Type B pancreatic cell (in vitro differentiated cells): Measurements from ENCODE around the gene ALOX15B. TPM values are rescaled to one million over a fixed set of nuclear protein-coding genes. Genes with fewer than 3 reads are reported as not detected.
"Not testable (repeated sequence)": the region's sequence is repeated elsewhere in the genome, so short reads cannot be mapped to it uniquely, and the experiment has no call there.

Experiments
- DNase-seq: peaks from one replicate; pipeline ENCODE4 v3.0.0; 2021; ENCODE audit warnings: mixed read lengths; ENCODE audit not compliant: unreplicated experiment; ENCODE audit errors: extremely low spot score
- H3K27ac Mint-ChIP-seq: 2 replicates; pipeline ENCODE4 v1.8.0; 2021; ENCODE audit warnings: mild to moderate bottlenecking, mixed read lengths
- H3K27me3 Mint-ChIP-seq: 2 replicates; pipeline ENCODE4 v1.8.0; 2021; ENCODE audit warnings: mixed read lengths
- H3K36me3 Mint-ChIP-seq: 2 replicates; pipeline ENCODE4 v1.8.0; 2021; ENCODE audit warnings: mixed read lengths
- H3K4me1 Mint-ChIP-seq: one replicate; pipeline ENCODE4 v1.8.0; 2021; ENCODE audit warnings: mixed read lengths; ENCODE audit not compliant: unreplicated experiment
- H3K4me3 Mint-ChIP-seq: 2 replicates; pipeline ENCODE4 v1.8.0; 2021; ENCODE audit warnings: mild to moderate bottlenecking, mixed read lengths
- H3K9me3 Mint-ChIP-seq: 2 replicates; pipeline ENCODE4 v1.8.0; 2021; ENCODE audit warnings: mixed read lengths
- CTCF ChIP-seq: fragments of 200-600 bp; sonication (generic); conservative IDR thresholded peaks from 2 replicates; pipeline ENCODE4 v1.5.0; 2021; ENCODE audit warnings: antibody characterized with exemption, mild to moderate bottlenecking
- total RNA-seq: library from RNA; stranded (reverse); gene quantifications from 2 replicates; pipeline ENCODE4 v1.2.1, GENCODE V29; 2021; ENCODE audit warnings: low replicate concordance

Gene ALOX15B
- total RNA-seq, 1 donor from 2014 or later: not detected

- Mint-ChIP-seq H3K36me3 (no peaks in the 10 kb centered on the region), H3K4me3 (no peak overlapping the region), H3K27me3 (peaks cover 92% of the 10 kb centered on the region), H3K4me1 (peaks cover 8% of the 10 kb centered on the region), H3K9me3 (no peaks in the 10 kb centered on the region), H3K27ac (no peak overlapping the region)
- DNase-seq: no peak
- TF ChIP-seq CTCF: no peak
Observed at GRCh38 chr17:8075081-8075480, 36.2 kb downstream of the ALOX15B start.

GRCh38 chr17:8075574-8076342 lies 36.9 kb downstream of the ALOX15B start:
- no peaks in the 10 kb centered on the region for H3K9me3 Mint-ChIP-seq
- TF ChIP-seq CTCF: no peak
- no peak overlapping the region for H3K27ac Mint-ChIP-seq
- H3K4me1 Mint-ChIP-seq: peaks cover 8% of the 10 kb centered on the region
- H3K36me3 Mint-ChIP-seq: no peaks in the 10 kb centered on the region
- no peak for DNase-seq
- peaks cover 91% of the 10 kb centered on the region for H3K27me3 Mint-ChIP-seq
- no peak overlapping the region for H3K4me3 Mint-ChIP-seq

- Mint-ChIP-seq H3K4me1 (peaks cover 8% of the 10 kb centered on the region), H3K4me3 (no peak overlapping the region), H3K27ac (no peak overlapping the region), H3K9me3 (no peaks in the 10 kb centered on the region), H3K27me3 (peaks cover 89% of the 10 kb centered on the region), H3K36me3 (no peaks in the 10 kb centered on the region)
- no peak for DNase-seq
- no peak for TF ChIP-seq CTCF
Observed at GRCh38 chr17:8076502-8077266, 37.8 kb downstream of the ALOX15B start.

GRCh38 chr17:8077939-8078338 lies 39.1 kb downstream of the ALOX15B start:
- Mint-ChIP-seq H3K4me3 (peak overlapping the region; percentile 65), H3K27me3 (peaks cover 89% of the 10 kb centered on the region)
- not testable (repeated sequence) for H3K36me3 Mint-ChIP-seq, H3K9me3 Mint-ChIP-seq, H3K4me1 Mint-ChIP-seq, DNase-seq, H3K27ac Mint-ChIP-seq

- Mint-ChIP-seq H3K4me3 (peak overlapping the region; percentile 87), H3K4me1 (no peaks in the 10 kb centered on the region), H3K36me3 (no peaks in the 10 kb centered on the region), H3K27ac (no peak overlapping the region), H3K9me3 (no peaks in the 10 kb centered on the region), H3K27me3 (peaks cover 81% of the 10 kb centered on the region)
- peak; percentile 97 for TF ChIP-seq CTCF
- DNase-seq: peak; percentile 86
Observed at GRCh38 chr17:8079291-8080207, 40.7 kb downstream of the ALOX15B start.
